B cell (primary cell): ENCODE data around the gene CANX. TPM values are rescaled to one million over a fixed set of nuclear protein-coding genes. Genes with fewer than 3 reads are reported as not detected.

Experiments
- ATAC-seq: fragments of 200-7000 bp; cut with Tn5 transposase; one replicate; pipeline ENCODE4 v1.10.0; 2021; ENCODE audit warnings: low read depth, mild to moderate bottlenecking, moderate number of reproducible peaks, moderate library complexity
- CTCF ChIA-PET: fragments of 350-600 bp; sonication (Branson Sonifier 250); formaldehyde crosslinking; loops from one replicate; lab custom pipeline; 2021; ENCODE audit warnings: antibody characterized with exemption, inconsistent platforms; lab: Charles Lee
- POLR2A ChIA-PET: fragments of 350-600 bp; sonication (Branson Sonifier 250); formaldehyde crosslinking; loops from one replicate; lab custom pipeline; 2021; ENCODE audit warnings: antibody characterized with exemption; lab: Charles Lee
- DNase-seq: peaks from one replicate; pipeline ENCODE4 v3.0.0; 2013
- H2AFZ ChIP-seq: 2 replicates; pipeline ENCODE4 v1.6.1; 2012; ENCODE audit warnings: mild to moderate bottlenecking, low read depth, low read length; ENCODE audit not compliant: insufficient read depth, poor library complexity, severe bottlenecking
- H3K27ac ChIP-seq, 2 donors: 1 replicate in 1 of 2; 2 replicates in 1 of 2; pipeline ENCODE4 v1.5.1; 2012 to 2013; ENCODE audit warnings: low read length in 2 of 2, mild to moderate bottlenecking in 2 of 2, moderate library complexity in 1 of 2
- H3K27me3 ChIP-seq, 4 experiments: fragments of 200-600 bp in 1 of 4; sonication (generic) in 1 of 4; replicated peaks in 1 of 4; 1 replicate in 2 of 4; 2 replicates in 2 of 4; pipeline versions ENCODE4 v1.6.1 to v1.7.0; 2013 to 2016; ENCODE audit warnings: low read length in 3 of 4, mild to moderate bottlenecking in 2 of 4, mixed read lengths in 1 of 4, moderate library complexity in 1 of 4; ENCODE audit not compliant: insufficient read depth in 4 of 4, control insufficient read depth in 3 of 4; ENCODE audit errors: control extremely low read depth in 1 of 4
- H3K36me3 ChIP-seq, 2 experiments: replicated peaks in 1 of 2; 1 replicate in 1 of 2; 2 replicates in 1 of 2; pipeline versions ENCODE4 v1.6.1 to v1.7.1; 2013; ENCODE audit warnings: low read length in 1 of 2; ENCODE audit not compliant: insufficient read depth in 2 of 2, control insufficient read depth in 1 of 2; ENCODE audit errors: control extremely low read depth in 1 of 2, extremely low read depth in 1 of 2
- H3K4me1 ChIP-seq, 2 donors: fragments of 200-600 bp in 1 of 2; sonication (generic) in 1 of 2; 1 replicate in 1 of 2; 2 replicates in 1 of 2; pipeline versions ENCODE4 v1.5.1 to v1.6.1; 2013 to 2017; ENCODE audit warnings: low read length in 2 of 2; ENCODE audit not compliant: control insufficient read depth in 2 of 2, insufficient read depth in 2 of 2
- H3K4me2 ChIP-seq: replicated peaks from 2 replicates; pipeline ENCODE3; 2012; ENCODE audit warnings: mild to moderate bottlenecking, low read depth, low read length; ENCODE audit not compliant: poor library complexity, severe bottlenecking
- H3K4me3 ChIP-seq, 5 experiments: fragments of 200-600 bp in 1 of 5; sonication (generic) in 1 of 5; 1 replicate in 3 of 5; 2 replicates in 2 of 5; pipeline versions ENCODE4 v1.5.1 to v1.7.0; 2011 to 2016; ENCODE audit warnings: low read length in 4 of 5, mild to moderate bottlenecking in 4 of 5, low read depth in 2 of 5, control low read depth in 1 of 5, moderate library complexity in 1 of 5; ENCODE audit not compliant: insufficient read depth in 1 of 5; ENCODE audit errors: control extremely low read depth in 1 of 5, extremely low read depth in 1 of 5
- H3K79me2 ChIP-seq: fragments of 200-600 bp; sonication (generic); one replicate; pipeline ENCODE4 v1.6.0; 2016; ENCODE audit warnings: low read length; ENCODE audit not compliant: control insufficient read depth, insufficient read depth
- H3K9ac ChIP-seq: fragments of 200-600 bp; sonication (generic); 2 replicates; pipeline ENCODE4 v1.6.1; 2017; ENCODE audit warnings: mild to moderate bottlenecking, low read length, moderate library complexity
- H3K9me3 ChIP-seq, 3 donors: one replicate each; pipeline versions ENCODE4 v1.6.1 to v1.7.1; 2013; ENCODE audit warnings: low read length in 2 of 3; ENCODE audit not compliant: control insufficient read depth in 2 of 3, insufficient read depth in 1 of 3; ENCODE audit errors: control extremely low read depth in 1 of 3
- H4K20me1 ChIP-seq: 2 replicates; pipeline ENCODE4 v1.6.0; 2012; ENCODE audit warnings: mild to moderate bottlenecking, low read length; ENCODE audit not compliant: insufficient read depth, control insufficient read depth, poor library complexity, severe bottlenecking
- H3K27ac Mint-ChIP-seq: one replicate; pipeline ENCODE4 v1.8.0; 2021; ENCODE audit warnings: mixed read lengths
- H3K27me3 Mint-ChIP-seq: one replicate; pipeline ENCODE4 v1.8.0; 2021; ENCODE audit warnings: mixed read lengths
- H3K4me1 Mint-ChIP-seq: one replicate; pipeline ENCODE4 v1.8.0; 2021; ENCODE audit warnings: mixed read lengths
- H3K4me3 Mint-ChIP-seq: one replicate; pipeline ENCODE4 v1.8.0; 2021; ENCODE audit warnings: mixed read lengths
- H3K9me3 Mint-ChIP-seq: one replicate; pipeline ENCODE4 v1.8.0; 2022; ENCODE audit warnings: mixed read lengths; ENCODE audit not compliant: insufficient read depth
- EZH2 ChIP-seq: IDR thresholded peaks from 2 replicates; pipeline ENCODE4 v1.6.1; 2012; ENCODE audit warnings: borderline replicate concordance, low read depth, mild to moderate bottlenecking, moderate library complexity, low read length; ENCODE audit not compliant: insufficient read depth, poor library complexity, severe bottlenecking
- WGBS: methylation state at CpG from one replicate; pipeline ENCODE4 v1.1.5; 2013; ENCODE audit warnings: missing lambda C conversion rate; ENCODE audit not compliant: insufficient coverage; 5-methylcytosine and 5-hydroxymethylcytosine counted together
- intact Hi-C: fragments of 100-400 bp; cut with micrococcal nuclease; formaldehyde crosslinking; loops from one replicate; pipeline ENCODE4 v1.10.0; 2022
- polyA plus RNA-seq: library from polyadenylated mRNA; depleted of rRNA; stranded (reverse); fragments of >200 nt; gene quantifications from 2 replicates; pipeline ENCODE4 v1.2.3, GENCODE V29; 2012
- total RNA-seq, 2 donors: library from RNA; stranded (reverse); fragments of 120-200 nt in 1 of 2; gene quantifications; 1 replicate in 1 of 2; 2 replicates in 1 of 2; pipeline versions ENCODE4 v1.2.3 to v1.2.4, GENCODE V29; 2013 to 2022
- TF ChIP-seq, protein P1 (sequence below): fragments of 200-600 bp; IDR thresholded peaks from one replicate; pipeline ENCODE4 v1.8.0; 2022; ENCODE audit warnings: antibody characterized with exemption, mild to moderate bottlenecking

The CANX gene
- total and polyA plus RNA-seq, 2 donors (not counting 1 experiment from before 2014, with no cell fraction given) = 21.0 to 179 TPM

DNA sequence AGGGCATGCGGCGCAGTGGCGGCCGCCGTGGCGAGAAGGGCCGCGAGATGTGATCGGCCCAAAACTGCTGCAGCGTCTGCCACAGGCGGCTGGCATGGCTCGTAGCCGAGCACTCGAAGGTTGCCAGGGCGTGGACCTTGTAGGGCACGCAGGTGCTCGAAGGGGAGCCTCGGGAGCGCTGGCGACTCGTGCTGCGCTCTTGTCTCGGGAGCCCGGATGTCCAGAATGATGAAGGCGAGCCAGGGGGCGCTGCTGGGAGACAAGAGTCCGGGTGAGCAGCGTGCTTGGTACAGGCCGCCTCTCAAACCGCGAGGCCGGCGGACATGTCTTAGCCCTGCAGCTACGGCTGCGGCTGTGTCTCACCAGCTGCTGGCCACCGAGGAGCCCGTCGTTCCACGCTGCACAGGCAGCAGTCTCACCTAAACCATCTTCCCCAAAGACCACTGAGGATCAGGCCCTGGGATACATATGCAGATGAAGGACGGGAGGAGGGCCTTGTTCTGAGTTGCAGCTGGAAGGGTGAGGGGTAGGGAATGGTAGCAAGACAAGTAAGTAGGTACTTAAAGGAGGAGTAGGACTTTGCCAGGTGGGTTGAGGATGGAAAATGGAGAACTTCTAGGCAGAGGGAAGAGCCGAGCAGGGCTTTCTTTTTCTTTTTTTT is 19.6 kb upstream of the CANX start:
- Histone ChIP-seq H3K79me2 (peaks cover 14% of the 10 kb centered on the region), H3K27me3 (no peaks in the 10 kb centered on the region), H3K4me1 (peaks cover 7 to 19% of the 10 kb centered on the region in 2 donors), H3K9ac (peak overlapping the region; percentile 84), H3K4me2 (peak overlapping the region; percentile 91), H3K36me3 (no peaks in the 10 kb centered on the region), H3K9me3 (no peaks in the 10 kb centered on the region), H3K4me3 (peak overlapping the region; percentile 48 to 90 (median 75)), H4K20me1 (no peaks in the 10 kb centered on the region), H3K27ac (peak overlapping the region; percentile 34 to 74), H2AFZ (peak overlapping the region; percentile 97)
- intact Hi-C loops = no loop called here
- peak overlapping the region; percentile 98 for H3K4me3 Mint-ChIP-seq
- DNase-seq (peak; percentile 79), ATAC-seq (peak; percentile 26)
- H3K9me3 Mint-ChIP-seq = no peaks in the 10 kb centered on the region
- peak overlapping the region; percentile 97 for H3K27ac Mint-ChIP-seq
- no peaks in the 10 kb centered on the region for H3K27me3 Mint-ChIP-seq
- ChIA-PET CTCF (interaction anchor here (0.5 to 2.0 kb wide), 5 partner anchors 13 to 56 kb away, joined by 3 to 9 read pairs (median 3); partner anchors contain the start of gene HNRNPH1), POLR2A (interaction anchor here (0.6 to 2.0 kb wide), 4 partner anchors 53 to 168 kb away, joined by 3 to 9 read pairs (median 6); partner anchors contain the start of gene HNRNPH1)
- 36% methylated on average over 37 of the region's 41 CpGs for WGBS
- no peak for TF ChIP-seq EZH2
- TF ChIP-seq, protein P1, sequence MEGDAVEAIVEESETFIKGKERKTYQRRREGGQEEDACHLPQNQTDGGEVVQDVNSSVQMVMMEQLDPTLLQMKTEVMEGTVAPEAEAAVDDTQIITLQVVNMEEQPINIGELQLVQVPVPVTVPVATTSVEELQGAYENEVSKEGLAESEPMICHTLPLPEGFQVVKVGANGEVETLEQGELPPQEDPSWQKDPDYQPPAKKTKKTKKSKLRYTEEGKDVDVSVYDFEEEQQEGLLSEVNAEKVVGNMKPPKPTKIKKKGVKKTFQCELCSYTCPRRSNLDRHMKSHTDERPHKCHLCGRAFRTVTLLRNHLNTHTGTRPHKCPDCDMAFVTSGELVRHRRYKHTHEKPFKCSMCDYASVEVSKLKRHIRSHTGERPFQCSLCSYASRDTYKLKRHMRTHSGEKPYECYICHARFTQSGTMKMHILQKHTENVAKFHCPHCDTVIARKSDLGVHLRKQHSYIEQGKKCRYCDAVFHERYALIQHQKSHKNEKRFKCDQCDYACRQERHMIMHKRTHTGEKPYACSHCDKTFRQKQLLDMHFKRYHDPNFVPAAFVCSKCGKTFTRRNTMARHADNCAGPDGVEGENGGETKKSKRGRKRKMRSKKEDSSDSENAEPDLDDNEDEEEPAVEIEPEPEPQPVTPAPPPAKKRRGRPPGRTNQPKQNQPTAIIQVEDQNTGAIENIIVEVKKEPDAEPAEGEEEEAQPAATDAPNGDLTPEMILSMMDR = peak; percentile 34
- peaks cover 25% of the 10 kb centered on the region for H3K4me1 Mint-ChIP-seq
